ENCODE data around the gene CTDSPL.

The CTDSPL gene

DNA sequence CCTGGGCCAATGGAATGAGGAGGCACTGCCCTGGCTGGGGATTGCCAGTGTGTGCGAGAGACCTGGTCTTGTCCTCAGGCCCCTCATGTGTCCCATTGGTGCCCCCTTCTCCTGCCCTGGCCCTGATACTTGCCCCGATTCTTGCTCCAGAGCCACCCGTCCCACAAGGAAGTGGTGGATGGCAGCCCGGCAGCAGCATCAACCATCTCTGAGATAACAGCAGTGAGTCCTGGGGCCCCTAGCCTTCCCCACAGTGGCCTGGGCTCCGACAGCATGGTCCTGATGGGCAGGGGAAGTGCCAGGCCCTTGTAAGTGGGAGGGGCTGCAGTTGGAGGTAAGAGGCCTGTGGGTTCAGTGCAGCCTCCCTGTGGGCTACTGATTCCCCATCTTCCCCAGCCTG lies 144.4 kb downstream of the CTDSPL start:
- DNase-seq, result no peak

DNA sequence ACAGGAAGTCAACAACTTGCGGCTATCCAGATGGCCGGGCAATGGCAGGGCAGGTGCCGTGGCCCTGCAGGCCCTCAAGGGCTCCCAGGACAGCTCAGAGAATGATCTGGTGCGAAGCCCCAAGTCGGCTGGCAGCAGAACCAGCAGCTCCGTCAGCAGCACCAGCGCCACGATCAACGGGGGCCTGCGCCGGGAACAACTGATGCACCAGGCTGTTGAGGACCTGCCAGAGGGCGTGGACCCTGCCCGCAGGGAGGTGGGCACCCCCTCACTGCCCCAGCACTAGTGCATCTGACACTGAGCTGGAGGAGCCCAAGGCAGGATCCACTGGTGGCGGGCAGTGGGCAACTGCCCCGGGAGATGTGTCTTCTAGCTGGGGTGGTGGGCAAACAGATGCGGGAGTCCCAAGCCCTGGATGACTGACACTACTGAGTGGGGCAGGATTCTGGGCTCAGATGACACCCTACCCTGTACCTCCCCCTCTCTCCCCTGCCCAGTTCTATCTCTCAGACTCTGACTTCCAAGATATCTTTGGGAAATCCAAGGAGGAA lies 144.8 kb downstream of the CTDSPL start:
- no peak for DNase-seq

DNA sequence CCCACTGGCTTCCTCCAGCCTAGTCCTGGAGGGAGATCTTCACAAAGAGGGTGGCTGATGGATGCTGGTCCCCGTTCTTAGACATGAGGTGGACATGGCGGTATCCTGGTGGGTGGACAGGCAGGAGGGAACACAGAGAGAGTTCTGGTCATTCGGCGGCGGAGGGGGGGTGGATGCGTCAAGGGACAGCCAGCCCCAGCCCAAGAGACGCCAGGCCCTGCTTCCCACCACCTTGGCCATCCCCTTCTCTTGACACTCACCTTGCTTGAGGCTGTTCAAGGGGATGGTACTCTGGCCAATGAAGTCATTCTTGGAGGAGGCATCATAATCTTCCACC lies 146.0 kb downstream of the CTDSPL start:
- no peak for DNase-seq

DNA sequence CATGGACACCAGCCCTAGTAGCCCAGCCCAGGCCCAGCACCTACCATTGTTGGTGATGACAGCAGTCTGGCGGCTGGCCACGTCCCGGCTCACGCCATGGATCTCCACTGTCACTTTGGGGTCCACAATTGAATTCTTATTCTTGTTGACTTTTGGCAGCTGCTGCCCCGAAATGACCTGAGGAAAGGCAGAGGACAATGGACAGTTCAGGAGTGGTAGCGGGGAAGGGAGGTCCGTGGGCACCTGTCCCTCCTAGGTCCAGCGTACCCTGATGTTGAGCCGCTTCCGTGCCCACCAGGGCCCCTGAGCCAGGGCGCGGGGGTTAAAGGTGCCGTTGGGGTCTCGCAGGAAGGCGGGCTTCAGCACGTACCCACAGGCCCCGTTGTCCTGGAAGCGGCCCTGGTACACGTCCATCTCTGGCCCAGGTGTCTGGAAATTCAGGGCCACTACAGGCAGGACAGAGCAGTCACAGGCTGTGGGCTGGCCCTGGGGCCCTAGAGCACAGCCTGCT lies 146.6 kb downstream of the CTDSPL start:
- DNase-seq, result no peak

DNA sequence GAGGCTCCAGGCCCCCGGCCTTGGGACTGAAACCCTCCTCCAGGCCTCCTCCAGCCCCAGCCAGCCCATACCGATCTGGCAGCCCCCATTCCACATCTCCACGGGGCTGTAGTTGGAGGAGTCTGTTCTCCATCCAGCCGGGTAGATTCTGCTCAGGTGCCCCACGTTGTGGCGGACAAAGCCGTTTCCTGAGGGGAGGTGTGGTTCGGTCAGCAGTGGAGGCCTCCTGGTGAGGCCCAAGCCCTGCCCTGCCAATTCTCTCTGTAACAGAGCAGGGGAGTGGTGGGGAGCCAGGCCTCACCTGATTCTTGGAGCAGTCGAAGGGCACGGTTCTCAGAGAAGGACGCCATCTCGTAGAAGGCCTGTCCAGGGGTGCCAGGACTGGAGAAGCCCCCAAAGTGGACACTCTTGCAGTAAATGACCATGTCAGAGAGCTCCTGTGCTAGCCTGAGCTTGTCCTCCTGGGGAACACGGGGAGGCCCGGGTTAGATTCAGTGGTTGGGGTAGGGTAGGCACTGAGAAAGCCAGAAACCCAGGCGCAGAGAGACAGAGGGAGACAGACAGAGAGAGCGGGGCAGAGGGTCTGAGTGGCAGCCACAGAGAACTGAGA lies 147.4 kb downstream of the CTDSPL start:
- no peak for DNase-seq

DNA sequence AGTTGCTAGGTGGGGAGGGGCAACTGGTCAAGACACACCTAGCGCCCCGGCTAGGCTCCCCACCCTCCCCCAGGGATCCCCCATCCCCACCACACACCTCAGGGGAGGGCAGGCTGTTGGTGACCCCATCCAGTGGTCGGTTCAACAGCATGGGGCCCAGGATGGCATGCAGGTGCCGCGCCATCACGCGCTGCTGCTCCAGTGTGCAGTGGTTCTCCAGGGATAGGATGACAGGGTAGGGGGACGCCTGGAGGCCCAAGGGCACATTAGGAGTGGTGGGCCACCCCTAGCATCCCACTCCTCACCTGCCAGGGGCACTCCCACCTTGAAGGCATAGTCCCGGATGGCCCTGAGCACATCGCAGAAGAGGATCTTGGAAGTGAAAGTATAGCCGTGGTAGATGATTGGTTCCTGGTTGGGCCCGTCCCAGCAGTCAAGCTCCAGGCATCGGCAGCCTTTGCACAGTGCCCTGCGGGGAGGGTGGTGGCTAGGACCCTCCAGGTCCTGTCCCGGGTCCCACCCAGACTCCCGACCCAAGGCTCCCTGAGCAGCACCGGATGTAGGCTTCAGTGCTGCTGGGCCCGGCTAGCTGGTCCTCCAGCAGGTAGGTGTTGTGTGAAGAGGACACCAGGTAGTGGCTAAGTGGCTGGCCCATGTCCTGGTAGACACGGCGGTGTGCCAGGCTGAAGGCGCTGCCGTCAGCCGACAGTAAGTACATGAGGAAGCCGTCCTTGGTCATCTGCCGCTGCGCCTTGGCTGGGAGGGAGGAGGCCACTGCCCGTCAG lies 148.3 kb downstream of the CTDSPL start:
- no peak for DNase-seq

DNA sequence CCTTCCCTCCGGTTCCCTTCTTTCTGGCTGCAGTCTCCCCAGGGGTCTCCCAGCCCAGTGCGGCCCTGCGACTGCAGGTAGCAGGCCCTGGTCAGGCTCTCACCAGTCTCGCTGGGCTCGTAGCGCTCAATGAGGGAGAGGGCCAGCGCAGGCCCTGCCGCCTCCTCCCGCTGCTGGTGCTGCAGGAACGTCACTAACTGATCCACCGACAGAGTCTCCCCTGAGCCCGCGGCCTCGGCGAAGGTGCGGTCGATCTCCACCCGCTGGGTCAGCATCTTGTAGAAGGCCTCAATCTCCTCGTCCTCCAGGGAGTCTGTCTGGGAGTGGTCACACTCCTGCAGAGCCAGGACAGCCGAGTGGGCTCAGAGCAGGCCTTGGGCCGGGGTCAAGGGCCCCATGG lies 149.4 kb downstream of the CTDSPL start:
- no peak for DNase-seq

DNA sequence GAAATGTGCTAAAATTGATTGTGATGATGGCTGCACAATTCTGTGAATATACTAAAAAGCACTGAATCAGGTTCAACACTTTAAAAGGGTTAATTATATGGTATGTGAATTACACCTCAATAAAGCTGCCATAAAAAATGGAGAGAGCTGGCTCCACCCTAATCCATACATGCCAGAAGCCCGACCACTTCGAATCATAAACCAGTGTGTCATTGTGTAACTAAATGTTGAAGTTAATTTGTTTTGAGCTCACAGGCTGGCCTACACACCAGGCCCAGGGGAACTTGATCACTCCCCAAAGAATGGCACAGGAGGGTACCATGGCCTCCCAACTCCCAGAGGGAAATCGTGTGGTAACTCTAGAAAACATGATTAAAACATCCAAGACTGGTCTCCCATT lies 153.8 kb downstream of the CTDSPL start:
- no peak for DNase-seq

DNA sequence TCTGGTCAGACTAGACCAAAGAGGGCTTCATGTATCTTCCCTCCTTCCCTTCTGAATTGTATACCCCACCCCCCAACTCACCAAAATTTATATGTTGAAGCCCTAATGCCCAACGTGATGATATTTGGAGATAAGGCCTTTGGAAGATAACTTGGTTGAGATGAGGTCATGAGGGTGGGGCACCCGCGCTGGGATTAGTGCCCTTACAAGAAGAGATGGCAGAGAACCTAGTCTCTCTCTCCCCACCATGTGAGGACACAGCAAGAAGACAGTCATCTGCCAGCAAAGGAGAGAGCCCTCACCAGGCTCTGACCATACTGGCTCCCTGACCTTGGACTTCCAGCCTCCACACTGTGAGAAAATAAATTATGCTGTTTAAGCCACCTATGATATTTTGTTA lies 154.3 kb downstream of the CTDSPL start:
- DNase-seq, result no peak

DNA sequence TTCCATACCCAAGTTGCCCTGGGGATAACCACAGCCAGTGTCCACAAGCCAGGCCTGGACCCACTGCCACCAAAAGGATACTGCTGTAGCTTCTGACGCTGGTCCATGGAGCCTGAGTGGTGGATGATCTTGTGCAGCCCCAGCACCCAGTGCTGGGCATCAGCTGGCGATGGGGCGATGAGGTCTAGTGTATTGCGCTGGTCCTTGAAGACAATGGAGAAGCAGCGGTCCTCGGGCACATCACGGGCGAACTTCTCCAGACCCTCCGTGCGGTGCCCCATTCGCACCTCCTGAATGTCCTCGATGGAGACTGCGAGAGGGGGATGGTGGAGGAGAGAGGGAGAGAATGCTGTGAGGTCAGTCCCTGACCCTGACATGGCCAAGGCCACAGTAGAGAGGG lies 154.7 kb downstream of the CTDSPL start:
- DNase-seq, result no peak

DNA sequence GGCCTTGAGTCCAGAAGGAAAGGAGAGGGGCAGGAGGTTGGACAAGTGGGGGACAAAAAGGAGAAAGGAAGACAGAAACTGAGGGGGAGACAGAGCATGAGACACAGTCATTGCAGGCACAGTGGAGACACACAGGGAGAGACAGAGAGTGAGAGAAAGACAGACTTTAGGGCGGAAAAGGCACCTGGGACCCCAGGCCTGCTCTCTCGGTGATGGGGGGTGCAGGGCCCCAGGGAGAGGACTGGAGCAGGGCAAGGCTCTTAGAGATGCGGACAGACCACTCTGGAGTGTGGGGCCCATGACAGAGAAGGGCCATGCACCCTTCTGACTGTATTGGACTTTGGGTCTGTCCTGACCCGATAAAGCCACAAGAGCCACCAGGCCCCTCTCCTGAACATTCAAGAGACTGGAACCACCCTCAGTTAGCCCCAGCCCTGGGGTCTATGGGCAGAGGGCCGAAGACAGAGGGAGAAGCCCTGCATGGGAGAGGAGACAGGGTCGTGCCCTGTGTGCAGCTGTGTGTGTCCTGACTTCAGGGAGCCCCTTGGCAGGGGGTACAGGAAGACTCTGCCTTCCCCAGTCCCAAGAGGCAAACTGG lies 155.3 kb downstream of the CTDSPL start:
- DNase-seq, result no peak

DNA sequence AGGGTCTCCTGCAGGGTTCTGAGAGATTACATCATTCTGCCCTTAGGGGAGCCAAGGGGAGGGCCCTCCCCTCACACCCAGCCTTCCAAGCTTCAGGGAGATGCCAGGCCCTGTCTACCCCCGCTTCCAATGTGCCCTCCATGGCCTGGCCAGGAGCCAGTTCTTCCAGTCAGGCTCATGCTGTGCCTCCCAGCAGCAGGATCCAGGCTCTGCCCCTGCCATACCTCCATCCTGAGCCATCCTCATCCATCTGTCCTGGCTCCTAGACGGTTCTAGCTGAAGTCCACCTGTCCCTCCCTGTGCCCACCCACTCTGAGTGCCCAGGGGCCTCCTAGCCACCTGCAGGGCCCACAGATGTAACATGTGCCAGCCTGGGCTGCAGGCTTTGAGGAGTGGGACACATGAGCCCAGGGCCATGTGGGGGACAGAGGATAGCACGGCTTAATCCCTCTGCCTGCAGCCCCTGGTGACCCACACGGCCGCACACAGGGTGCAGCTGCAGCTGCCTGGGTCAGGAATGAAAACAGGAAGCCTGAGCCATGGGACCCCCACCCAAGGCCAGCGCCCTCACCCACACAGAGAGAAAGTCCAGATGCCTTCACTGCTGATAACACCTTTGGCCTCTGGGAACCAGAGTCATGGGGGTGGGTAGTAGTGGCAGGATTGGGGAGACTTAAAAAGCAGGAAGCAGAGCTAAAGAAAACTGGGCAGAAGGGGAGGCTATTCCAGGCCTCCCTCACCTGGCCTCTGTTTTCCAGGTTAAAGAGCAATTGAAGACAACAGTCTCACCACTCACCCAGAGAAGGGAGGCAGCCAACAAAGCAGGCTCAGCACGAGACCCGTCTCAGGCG lies 156.0 kb downstream of the CTDSPL start:
- DNase-seq, result no peak

DNA sequence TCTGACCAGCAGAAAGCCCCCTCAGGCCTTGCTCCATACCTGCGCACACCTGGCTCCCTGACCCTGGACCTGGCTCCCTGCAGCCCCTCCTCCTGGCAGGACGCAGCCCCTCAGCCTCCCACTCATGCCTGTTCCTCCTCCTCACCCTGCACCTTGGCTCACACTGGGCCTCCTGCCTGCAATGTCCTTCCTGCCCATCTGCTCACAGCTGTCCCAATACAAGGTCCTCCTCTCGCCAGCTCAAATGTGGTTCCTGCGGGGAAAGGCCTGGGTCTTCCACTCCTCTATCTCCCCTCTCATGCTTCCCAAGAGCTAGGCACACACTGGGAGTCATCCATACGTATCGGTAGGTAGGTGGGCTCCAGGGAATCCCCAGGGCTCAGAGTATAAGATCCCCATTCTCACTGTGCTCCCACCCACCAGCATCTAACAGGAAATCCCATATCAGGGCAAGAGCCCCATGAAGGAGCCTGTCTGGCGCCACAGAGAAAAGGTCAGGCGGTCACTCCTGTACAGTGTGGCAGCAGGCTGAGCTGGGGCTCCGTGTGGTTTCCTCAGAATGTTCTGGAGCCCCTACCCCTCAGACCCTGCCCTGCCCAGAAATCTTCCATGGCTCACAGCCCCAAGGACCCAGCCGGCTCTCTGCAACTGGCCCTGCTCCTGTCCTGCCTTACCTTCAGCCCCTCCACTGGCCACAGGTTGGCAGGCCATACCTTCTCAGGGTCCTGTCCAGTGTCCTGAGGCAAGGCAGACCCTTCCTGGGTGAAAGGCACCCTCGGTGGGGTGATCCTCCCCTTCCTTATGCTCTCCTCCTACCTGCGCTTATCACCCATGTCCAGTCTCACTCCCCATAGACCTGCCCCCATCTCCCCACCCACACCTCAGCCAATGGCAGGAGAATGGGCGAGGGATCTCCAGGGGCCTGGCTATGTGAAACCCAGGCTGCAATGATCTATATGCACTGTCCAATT lies 156.9 kb downstream of the CTDSPL start:
- DNase-seq, result no peak

DNA sequence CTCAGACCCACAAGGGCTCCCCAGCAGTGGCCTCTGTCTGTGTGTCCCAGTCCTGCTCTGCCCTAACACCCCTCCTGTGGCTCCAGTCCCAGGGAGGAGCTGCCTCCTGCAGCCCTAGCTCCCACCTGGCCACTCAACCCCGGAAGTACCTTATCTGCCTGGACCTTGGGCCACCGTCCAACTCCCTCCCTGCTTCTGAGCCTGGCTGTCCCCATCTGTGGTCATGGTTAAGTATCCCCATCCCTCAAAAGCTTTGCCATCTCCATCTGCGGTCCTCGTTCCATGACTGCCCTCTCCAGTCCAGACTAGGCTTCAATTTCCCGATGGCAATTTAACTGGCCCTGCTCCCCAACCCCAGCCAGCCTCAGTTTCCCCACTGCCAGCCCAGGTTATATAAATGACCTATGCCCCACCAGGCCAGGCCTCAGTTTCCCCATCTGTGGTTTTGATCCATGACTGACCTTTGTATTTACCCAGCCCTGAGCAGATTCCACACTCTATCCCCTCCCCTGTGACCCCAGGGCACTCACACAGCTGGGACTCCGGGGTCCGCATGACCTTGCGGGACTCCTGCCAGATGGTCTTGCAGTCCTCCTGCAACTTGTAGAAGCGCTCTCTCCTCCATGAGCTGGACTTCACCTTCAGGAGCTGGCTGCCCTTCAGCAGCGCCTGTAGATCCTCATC lies 158.1 kb downstream of the CTDSPL start:
- DNase-seq, result no peak

DNA sequence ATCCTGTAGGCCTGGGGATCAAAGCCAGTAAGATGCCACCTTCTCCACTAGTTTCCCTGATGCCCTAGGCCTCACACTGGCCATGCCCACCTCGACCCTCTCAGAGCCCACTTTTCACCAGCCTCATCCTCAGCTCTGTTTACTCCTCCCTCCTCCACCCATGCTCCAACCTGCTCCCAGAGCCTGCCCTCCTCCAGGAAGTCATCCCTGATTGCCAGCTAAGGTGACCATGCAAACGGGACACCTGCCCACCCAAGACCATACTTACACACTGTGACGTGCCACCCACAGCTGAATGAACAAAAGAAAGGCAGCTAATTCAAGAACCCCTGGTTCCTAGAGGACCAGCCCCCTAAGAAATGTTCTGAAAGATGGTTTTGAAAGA lies 158.7 kb downstream of the CTDSPL start:
- DNase-seq, result no peak

DNA sequence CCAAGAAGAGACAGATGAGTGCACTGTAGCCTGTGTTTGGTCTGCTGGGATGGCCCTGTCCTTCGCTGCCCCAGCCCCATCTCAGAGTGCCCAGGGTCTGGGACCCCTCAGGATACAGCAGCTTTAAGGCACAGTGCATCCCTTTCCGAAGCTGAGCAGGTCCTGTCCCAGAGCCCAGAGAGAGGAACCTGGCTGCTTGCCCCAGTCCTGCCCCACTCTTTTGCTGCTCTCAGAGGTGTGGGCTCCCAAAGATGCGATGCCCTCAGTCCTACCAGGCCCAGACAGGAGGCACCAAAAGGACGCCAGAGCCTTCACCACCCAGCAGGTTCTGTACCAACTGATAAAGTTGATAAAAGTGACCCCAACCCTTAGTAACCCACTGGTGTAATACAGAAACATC lies 159.5 kb downstream of the CTDSPL start:
- DNase-seq, result no peak

DNA sequence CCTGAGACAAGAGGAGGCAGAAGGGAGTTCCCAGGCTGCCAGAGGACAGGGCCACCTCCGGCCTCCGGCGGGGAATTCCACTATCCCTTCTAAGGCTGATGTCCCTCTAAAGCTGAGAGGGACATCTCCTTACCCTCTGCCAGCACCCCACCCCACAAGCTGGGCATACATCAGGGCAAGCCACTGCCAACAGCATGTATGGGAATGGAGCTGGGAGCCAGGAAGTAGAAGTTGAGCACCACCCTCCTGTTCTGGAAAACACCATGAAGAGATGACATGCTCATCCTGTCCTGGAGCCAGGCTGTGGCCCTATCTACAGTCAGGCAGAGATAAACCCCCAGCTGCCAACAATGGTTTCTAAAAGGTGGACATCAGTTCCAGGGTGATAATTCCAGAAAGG lies 160.6 kb downstream of the CTDSPL start:
- no peak for DNase-seq

DNA sequence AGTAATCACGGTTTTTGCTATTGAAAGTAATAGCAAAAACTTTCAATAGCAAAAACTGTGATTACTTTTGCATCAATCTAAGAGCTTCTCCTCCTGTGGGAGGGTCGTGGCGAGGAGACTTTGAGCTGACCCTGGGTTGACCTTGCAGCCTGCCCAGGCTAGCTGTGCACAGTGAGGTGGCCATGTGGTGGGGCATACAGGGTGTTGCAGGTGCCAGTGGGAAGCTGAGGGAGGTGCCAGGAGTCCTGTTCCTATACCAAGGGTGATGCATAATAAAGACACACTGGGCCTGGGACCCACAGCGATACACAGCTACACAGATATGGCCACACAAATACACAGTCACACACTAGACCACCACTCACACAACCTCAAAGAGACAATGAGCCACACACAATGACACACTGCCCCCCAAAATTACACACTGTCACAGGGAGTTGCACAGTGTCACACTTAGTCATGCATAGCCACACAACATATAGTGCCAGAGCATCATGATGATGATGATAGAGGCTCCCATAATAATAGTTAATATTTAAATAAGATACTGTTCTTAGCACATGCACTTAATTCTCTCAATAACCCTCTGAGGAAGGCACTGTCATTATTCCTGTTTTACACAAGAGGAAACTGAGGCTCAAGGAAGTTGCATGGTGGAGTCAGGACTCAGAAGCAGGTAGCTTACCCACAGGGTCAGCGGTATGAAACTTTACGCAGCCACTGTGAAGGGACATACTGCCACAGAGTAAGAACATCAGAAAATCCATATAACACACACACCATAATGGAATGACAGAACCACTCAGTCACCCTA lies 161.4 kb downstream of the CTDSPL start:
- DNase-seq, result no peak

DNA sequence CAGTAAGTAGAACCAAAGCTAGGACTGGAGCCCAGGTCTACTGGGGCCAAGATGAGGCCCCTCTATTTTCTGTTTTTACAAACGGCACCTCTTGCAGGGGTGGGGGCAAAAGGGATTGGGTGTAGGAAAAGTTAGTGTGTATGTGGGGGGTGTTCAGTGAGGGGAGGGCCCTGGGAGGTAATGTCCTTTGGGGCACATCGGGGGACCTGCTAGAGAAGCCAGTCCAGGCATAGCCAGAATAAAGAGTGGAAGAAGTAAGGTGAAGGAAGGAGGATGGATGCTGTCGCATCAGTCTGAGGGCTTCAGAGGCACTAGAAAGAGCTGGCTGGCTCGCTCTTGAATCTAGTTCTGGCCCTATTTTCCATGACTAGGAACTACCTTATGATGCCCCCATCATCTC lies 165.2 kb downstream of the CTDSPL start:
- no peak for DNase-seq

Data from NCI-H1105 (cell line).